Measurements from ENCODE around the gene DCDC1.

DCDC1 gene

DNA sequence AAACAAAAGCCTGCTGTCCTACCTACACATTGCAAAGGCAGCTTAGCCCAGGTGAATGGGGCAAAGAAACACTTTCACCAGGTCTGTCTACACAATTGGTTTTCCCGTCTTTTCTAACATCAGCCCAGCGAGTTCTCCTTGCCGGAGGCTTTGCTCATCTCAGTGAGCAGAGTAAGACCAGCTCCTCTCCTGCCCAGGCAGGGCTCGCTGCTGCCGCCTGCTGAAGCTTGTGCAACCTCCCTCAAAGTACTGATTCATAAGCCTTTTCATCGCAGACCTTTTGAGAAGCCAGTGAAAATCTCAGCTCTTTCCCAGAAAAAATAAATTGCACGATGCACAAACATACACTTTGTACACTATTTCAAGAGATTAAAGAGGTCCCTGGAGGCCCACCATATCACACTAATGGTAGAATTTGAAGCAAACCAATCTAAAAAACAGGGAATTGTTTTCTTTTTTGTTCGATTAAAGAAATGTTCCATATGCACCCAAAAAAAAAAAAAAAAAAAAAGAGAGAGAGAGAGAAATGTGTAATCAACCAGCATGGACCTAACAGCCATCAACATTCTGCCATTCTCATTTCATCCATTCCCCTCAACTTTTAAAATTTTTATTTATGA is 455.3 kb downstream of the DCDC1 start:
- DNase-seq (ENCODE audit: low spot score) = peak; percentile 17

DNA sequence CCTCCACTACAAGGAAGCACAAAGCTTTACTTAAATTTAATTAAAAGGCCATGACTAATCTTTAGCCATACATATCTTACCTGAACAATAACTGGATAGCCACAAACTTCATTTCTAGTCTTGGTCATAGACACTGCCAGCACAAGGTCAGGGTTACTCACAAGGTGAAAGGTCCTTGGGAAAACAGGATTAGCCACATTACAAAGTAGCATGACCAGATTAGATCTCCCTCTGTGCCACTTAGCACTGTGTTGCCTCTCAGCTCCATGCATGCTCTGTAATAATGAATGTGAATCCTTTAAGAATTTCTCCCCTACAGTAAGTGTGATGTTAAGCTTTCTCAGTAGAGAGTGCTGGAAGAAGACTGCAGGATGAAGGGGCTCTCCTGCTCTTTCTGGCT is 458.3 kb downstream of the DCDC1 start:
- DNase-seq (ENCODE audit: low spot score) = no peak

DNA sequence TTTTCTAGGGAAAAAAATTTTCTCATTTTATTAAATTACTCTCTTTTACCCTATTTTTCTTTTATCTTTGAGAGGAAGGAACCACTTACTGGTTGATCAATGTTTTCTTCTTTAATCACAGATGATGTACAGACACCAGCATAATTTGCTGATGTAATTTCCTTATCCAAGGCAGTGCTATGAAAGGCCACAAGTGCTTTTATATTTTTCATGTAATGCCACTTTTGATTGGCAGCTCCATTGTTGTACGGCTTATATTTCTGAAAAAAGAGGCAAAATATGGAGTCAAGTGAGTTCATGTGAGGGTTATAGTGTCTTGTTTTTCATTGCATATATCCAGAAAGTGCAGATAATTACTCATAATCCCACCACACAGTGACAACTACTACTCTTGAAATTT is 460.7 kb downstream of the DCDC1 start:
- no peak for DNase-seq (ENCODE audit: low spot score)

DNA sequence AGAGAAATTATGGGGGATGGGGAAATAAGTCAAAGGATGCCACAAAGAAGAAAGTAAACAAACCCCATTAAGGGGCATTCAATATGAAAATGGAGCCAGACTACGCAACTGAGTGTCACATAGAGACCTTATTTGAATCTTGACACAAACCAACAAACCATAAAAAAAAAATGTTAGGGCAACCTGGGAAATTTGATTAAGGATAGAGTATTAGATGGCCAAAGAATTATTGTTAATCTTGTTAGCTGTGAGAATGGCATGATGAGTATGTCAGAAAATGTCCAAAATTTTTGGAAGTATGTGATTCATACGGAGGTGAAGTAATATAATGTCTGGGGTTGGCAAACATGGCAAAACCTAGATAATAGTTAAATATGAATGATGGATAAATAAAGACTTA is 461.3 kb downstream of the DCDC1 start:
- DNase-seq (ENCODE audit: low spot score) = no peak

DNA sequence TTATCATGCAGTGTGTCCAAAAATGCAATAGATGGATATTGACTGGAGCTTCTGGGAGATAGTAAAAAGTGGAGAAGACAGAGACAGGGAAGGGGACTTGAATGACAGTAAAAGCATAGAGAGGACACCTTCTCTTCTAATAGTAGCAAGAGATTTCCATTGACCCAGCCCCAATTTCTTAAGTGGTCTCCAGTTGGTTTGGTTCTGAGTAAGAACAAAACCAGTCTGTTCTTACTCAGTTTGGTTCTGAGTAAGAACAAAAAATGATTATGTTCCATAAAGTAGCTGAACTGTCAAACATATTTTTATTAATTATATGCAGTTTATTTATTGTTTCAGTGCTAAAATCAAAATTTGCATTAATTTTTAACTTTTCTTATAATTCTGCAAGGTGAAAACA is 466.6 kb downstream of the DCDC1 start:
- no peak for DNase-seq (ENCODE audit: low spot score)

DNA sequence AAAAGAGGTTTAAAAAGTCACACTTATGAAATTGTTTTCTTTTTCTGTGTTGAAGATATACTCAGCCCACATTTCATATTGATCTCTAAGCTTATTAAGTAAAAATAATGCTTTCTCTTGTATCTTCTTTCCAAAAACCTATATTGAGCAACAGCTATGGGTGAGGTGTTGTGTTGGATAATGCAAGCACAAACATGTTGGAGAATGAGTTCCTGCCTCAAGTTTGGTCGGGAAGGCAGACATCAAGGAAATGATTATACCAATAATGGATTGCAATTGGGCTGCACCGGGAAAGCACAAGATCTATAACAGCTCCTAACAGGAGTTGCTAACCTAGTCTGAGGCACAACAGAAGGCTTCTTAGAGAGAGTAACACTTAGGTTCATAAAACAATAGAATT is 474.5 kb downstream of the DCDC1 start:
- DNase-seq (ENCODE audit: low spot score) = no peak

DNA sequence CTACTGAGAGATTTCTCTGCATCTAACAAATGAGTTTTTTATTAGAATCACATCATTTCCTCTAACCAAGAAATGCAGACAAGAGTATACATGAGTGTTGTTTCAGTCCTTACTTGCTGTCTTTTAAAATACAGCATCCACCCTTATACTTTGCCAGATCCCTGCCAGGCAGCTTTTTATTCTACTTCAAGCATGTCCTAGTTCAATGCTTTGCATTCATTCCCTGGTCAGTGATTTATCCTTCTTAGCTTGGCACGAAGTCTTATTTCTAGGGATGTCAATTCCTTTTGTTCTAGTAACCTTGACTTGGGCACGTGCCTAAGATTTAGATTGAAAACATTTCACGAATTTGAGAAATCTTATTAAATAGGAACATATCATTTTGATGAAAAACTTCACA is 476.2 kb downstream of the DCDC1 start:
- no peak for DNase-seq (ENCODE audit: low spot score)

DNA sequence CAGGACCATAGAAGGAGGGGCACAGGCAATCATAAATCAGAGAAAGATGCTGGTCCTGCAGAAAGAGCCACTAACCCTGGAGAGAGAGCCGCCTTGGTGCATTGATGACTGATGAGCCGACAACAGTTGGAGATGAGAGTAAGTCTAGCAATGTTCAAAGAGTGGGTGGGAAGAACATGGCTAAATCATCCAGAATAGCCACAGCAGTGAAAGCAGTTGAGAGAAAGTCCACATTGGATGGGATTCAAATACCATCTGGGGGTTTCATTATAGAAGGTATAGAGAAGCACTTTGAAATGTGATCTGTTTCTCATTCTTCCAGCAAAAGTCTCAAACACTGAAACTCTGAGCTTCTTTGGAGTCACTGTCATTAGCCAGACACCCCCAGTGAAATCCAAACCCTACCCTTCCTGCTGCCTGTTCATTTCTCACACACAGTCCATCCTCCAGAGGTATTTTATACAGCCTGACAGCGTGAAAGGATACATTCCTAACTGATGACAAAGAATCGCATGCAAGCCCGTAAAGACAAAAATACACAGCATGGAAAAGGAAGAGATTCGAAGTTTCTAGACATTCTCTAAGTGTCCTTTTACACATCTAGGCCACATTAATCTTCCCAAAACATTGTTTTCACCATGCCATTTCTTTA is 480.3 kb downstream of the DCDC1 start:
- no peak for DNase-seq (ENCODE audit: low spot score)

DNA sequence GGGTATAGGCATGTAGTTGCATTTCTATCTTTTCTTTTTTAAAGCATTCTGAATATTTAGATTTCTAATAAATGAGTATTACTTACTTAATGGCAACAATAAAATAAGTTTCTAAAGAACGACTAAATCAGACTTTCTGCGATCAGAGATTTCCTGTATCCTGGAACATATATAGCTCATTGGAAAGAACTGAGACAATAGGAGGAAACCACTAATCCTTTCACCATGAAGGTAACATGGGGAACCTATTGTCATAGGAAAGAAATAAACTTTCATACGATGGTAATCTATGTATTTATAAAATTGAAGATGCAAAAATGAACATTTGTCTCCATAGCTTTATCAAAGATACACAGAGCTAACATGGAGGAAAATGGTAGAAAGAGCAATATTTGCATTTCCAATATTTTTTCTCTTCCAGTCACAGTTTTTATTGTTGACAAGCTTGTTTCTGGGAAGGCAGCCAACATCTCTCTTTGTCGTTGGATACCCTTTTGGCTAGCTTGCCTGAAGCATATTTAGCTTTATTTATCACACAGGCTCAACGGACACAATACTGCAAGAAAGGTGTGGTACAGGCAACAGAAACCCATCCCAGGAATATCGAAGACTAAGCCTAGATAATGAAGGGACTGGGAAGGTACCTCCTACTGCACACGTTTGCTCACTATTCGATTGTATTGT is 490.1 kb downstream of the DCDC1 start:
- no peak for DNase-seq (ENCODE audit: low spot score)

DNA sequence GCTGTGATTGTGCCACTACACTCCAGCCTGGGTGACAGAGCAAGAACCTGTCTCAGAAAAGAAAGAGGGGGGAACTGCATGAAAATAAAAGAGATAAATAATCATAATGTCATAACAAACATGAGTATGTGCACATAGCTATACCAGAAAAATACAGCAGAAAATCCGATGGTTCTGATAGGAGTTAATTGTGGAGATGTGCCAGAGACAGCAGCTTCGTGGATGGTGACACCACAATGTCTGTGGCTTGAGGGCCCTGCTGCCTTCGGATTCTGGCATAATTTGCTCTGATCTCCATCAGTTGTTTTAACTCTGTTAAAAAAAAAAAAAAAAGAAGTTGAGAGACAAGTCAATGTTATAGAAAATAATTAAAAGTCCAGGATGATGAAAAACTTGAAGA is 491.1 kb downstream of the DCDC1 start:
- no peak for DNase-seq (ENCODE audit: low spot score)

DNA sequence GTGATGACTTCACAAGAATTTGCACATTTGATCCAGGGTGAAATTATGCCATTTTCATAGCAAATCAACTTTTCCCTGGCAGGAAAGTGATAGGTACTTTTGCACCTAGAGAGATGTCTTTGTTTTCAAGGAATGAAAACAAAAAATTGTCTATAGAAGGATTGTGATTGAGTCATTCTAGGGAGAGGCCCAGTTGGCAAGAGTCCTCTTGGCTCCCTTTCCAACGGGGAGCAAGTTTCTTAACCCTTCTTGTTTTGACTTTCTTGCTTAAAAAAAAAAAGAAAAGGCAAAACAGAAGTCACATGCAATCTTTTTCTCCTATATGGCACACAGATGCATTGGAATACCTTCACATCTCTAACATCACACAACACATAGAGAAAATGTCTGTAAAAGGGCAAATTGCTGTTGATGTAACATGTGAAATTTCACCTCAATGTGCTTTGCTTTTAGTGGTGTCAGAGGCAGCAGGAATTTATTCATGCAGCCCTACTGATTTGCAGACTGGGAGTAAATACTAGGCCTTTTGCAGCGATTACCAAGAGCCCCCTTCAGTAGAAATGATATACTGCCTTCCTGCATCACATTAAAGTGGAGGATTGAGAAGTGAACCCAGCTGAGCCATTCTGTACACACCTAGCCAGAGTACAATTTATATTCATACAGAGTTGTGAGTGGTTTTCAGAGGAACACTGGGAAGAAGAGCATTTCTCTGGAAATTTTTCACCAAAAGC is 492.7 kb downstream of the DCDC1 start:
- no peak for DNase-seq (ENCODE audit: low spot score)

DNA sequence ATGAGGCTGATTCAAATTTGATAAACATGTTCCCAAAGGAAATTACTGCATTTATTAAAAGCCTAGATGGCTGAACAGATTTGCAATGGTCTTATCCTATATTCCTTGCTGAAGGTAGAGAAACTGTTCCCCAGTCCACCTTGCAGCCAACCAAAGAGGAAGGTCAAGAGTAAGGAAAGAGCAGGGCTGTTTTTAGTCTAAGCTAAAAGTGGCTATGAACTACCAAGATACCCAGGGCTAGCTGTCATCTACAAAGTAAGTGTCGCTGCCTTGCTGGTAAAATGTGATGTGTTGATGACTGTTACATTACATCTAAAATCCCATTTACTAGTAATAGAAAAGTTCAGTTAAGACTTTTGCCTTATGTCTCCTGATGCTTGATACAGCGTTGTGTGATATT is 493.3 kb downstream of the DCDC1 start:
- DNase-seq (ENCODE audit: low spot score) = no peak

DNA sequence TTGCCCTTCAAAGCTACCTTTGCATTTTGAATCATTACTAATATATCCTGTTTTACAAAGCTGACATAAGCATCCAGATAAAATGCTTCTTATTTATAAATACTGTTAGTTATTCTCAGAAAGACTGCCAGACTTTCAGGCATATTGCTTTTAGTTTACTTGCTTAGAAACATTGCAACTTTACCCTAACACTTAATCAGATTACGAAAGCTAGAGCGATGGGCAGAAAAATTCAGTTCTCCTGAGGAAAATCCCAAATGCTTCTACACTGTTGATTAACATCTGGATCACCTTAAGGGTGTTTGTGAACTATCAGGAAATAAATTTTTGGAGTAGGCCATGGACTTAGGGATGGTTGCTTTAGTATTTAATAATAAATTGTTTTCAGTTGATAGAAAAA is 493.7 kb downstream of the DCDC1 start:
- no peak for DNase-seq (ENCODE audit: low spot score)

DNA sequence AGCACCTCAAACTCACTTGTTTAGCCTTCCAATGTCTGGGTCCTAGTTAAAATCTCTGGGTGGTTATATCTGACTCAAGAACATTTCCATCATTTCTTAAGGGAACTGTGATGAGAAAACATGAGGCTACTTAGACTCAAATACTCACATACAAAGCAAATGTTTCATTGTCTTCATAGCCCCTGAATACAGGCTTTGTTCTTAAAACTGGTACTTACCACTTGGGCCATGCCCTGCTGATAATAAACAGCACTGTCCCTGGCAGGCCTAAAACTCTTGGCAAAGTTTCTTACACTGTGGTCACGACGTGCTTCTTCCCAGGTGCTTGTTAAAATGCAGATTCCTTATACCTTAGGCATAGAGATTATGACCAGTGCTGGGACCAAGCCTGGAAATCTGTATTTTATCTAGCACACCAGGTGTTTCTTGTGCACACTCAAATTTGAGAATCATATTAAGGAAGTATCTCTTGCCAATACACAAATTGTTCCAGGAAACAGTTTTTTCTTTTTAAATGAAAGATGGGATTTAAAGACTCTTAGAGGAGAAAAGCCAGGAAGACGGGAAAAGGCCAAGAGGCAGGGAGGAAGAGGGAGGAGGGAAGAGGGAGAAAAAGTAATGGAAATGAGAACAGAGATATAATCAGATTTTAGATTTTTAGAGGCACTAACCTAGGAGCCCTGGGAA is 495.5 kb downstream of the DCDC1 start:
- DNase-seq (ENCODE audit: low spot score) = no peak

DNA sequence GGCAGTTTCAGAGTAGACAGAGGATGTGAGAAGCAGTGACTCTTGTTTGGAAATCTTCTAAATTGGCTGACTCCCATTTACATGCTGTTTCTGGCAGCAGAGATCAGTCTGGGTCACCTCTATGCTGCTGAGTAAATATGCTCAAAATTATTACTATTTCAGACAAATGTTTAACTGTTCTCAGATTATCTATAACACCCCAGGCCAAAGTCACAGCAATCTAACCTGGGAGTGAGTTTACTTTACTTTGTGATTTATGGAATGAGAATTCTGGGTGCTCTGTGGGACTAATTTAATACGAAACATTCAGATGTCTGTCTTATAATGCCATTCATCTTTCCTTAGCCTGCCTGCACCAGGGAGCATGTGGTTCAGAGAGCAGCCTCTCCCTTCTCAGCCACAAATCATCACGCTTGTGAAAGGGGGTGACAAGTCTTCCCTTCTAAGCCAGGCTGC is 500.9 kb downstream of the DCDC1 start:
- DNase-seq (ENCODE audit: low spot score) = no peak

DNA sequence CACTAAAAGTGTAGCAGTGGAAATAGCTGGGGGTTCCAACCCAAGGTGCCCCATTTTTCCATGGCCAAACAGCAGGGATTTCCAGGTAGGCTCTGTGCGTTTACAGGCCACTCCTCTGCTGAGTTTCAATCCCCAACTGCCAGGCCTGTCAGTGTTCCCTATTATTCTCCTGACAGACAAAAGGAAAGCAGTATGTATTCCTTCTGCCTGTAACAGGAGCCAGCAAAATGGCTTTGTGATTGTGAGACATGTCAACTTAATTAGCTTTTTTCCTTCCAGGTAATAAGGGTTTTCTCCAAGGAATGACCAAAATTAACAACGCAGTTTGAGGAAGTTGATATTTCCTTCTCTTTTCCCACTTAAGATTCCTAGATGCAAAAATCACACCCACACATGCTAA is 506.3 kb downstream of the DCDC1 start:
- no peak for DNase-seq (ENCODE audit: low spot score)

DNA sequence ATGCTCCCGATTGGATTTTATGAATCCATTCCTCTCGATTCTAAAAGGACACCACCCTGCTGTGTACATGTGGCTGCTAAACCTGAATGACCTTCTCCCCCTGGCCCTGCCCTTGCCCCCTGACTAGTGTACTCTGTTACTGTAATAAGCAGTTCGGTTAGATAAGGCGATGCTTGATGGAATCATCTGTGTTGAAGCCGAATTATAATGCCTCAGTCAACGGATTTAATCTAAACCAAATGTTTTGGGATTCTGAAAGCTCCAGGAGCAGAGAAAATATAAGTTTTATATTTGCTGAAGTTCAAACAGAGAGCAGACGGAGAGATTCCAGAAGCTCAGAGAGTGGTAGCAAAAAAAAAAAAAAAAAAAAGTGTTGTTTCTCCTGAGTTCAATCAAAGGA is 508.0 kb downstream of the DCDC1 start:
- no peak for DNase-seq (ENCODE audit: low spot score)

DNA sequence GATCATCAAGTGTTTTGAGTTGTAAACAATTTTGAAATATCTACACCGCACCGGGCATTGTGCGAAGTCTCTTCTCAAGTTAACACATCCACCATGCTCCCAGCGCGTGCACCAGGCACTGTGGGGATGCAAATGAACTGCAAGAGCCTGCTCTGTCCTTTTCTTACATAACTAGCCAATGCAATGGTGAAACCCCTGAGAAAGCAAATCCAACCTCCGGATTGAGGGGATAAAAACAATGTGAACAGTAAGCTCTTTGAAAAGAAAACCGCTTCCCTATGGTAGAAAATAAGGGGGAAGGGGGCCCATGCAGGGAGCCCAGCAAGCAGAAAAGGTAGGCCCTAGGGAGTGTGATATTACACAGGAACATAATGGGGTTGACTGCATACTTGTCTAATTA is 508.5 kb downstream of the DCDC1 start:
- no peak for DNase-seq (ENCODE audit: low spot score)

DNA sequence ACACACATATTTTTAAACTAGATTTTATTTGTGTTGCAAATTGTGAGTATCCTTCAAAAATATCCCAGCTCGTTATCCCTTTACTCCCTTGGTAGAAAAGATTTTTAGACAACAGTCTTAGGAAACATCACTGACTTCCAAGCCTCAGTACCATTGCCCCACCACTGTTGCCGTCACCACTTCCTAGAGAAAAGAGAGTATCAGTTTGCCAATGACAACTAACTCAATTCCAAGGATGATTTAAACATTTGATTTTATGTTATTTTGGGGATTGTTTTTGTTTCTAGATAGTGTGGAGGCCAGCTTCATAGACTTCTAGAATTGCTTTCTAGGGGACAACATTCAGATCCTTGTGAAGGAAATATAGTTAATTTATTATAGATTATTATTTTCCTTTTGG is 509.4 kb downstream of the DCDC1 start:
- no peak for DNase-seq (ENCODE audit: low spot score)

DNA sequence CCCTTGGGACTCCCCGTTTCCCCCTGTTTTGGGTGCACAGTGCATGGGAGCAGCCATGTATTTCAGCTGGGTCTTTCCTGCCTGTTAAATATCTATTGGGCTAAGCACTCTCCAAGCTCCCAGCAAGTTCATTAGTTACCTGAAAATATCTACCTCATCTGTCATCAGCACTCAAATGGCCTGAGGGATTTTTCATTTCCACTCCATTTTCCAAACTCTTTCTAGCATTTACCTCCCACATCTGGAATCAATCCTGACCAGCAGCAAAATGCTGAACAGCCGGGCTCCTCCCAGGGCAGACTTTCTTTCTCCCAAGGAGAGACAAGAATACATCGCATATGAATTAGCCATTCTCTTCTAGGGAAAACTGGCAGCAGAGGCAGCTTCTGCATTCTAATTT is 509.9 kb downstream of the DCDC1 start:
- no peak for DNase-seq (ENCODE audit: low spot score)

DNA sequence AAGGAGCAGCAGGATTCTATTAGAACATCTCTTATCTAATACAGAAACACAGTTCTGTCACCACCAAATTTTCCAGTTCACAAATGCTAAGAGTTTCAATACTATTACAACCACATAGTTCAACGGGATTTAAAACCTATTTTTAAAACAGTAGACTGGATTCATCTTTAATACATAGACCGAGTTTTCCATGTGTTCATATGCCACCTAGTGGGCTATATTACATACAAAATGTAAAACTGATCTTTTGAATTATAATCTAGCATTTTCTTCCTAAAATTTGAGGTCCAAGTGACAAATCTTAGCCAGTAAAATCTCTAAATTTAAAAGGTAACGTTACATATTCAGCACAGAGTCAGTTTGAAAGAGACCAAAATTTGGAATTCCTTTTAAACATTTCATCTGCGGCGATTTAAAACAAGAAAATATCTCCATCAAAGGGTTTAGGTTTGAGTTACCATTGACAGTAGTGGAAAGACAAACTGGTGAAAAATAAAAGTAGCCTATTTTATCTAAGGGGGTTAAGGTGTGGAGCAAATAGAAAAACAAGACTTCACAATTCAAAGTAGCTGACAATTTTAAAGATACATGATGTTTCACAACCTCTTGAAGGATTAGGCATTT is 514.0 kb downstream of the DCDC1 start:
- DNase-seq (ENCODE audit: low spot score) = no peak

DNA sequence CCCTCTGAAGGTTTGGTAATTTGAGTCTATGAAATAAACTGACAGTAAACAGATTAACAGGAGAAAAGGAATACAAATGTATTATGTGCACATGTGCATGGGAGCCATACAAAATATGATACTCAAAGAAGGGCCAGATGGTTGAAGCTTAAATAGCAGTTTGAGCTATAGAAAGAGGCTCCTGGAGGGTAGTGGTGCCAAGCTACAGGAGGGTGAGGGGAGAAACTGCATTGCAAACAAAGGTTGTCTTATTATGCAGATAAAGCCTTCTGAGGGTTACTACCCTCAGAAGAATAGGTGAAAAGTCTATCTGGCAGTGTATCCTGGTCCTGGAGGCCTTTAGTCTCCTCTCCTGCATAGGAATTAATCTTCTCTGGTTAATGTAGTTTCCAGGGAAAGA is 516.1 kb downstream of the DCDC1 start:
- no peak for DNase-seq (ENCODE audit: low spot score)
